CD4-positive, alpha-beta T cell treated with Interleukin-10 for 1 hour (primary cell): ENCODE data around the gene CEBPE.

Experiments used
- DNase-seq: peaks from one replicate; pipeline ENCODE4 v3.0.0-alpha.2; 2020

CEBPE gene

GRCh38 chr14:23118506-23119362, at the start of gene CEBPE:
CEBPE (minus strand) TSS chr14:23119255; CDS start chr14:23119091, 164 bp downstream.
- no peak for DNase-seq

- DNase-seq, result no peak
Measured at GRCh38 chr14:23168246-23168645, 49.2 kb upstream of the CEBPE start.

DNA sequence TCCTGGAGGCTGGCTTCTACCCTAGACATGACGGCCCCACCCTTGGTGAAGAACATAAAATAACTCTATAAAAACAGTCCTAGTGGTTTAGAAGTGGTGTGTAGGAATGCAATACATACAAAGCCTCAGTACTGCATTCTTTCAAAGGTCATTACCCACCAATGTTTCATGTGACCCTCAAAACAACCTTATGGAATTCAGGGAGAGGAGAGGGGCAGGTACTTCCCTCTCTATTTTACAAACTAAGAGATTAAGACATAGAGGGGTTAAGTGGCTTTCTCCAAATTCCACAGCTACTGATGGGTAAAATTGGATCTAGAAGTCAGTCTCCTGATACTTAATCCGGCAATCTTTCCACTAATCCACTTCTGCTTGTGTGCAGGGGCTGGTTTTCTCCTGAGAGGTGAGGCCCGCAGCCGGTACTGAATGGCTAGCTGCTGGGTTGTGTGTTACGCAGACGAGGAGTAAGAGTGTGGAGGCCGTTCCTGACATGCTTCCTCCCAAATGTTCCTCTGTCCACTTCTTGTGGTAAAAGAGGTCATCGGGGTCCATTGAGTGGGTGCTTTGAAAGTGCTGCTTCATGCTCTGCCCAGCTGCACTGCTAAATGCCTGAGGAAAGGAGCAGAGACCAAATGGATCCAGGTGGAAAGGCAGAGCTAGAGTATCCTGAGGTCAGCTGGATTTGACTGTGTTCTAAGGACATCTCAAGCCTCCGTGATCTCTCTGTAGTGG, 48.2 kb upstream of the CEBPE start:
- DNase-seq, result no peak

DNA sequence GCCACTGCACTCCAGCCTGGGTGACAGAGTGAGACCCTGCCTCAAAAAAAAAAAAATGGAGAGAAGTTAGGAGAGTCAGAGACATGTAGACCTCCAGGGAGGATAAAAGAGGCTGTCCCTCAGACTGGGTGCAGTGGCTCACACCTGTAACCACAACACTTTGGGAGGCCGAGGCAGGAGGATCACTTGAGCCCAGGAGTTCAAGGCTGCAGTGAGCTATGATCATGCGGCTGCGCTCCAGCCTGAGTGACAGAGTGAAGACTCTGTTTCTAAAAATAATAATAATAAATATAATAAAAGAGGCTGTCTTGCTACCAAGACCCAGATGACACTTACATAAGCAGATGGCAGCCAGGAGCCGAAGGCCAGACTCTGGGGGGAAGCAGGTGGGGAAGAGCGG, 45.9 kb upstream of the CEBPE start:
- no peak for DNase-seq

DNA sequence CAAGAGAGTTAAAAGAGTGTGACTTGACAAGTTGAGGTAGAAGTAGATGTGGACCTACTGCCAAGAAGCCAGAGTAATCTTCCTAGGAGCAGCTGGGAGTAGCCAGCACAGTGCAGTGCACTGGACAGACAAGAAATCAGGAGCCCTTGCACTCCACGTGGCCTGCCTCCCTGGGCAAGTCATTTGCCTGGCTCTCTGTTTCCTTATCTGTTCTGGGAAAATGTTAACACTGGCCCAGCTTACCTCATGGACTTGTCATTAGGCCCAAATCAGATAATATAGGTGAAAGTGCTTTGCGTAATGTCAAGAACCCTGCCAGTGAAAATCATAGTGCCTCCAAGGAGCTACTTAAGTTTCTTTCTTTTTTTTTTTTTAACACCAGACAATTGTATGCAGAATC, 45.2 kb upstream of the CEBPE start:
- no peak for DNase-seq

DNA sequence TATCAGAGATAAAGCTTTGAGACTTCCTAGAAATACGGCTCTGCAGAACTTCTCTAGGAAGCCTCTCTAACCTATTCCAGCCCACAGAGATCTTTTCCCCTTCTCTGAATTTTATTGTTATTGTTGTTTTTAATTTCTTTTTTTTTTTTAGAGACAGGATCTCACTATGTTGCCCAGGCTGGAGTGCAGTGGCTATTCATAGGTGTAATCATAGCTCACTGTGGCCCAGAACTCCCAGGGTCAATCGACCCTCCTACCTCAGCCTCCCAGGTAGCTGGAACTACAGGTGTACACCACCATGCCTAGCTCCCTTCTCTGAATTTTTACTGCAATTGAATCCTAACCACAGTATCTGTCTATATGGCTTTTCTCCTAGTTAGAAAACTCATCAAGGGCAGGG, 44.8 kb upstream of the CEBPE start:
- DNase-seq, result no peak

- no peak for DNase-seq
Measured at GRCh38 chr14:23162800-23163199, 43.7 kb upstream of the CEBPE start.

DNA sequence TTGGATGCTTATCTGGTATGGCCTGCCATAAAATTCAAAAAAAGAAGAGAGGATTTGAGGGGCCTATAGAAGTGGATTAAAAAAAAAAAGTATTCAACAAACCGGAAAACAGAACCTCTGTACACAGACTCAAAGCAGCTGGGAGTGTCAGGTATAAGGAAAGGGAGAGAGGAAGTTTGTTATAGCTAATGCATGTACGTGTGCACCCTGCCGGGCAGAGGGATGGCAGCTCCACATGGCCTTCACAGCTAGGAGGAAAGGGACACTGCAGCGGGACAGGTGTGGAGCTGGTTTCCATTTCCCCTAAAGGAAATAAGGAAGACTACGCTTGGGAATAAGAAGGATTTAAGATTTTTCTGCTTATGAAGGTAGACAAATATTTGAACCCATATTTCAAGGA, 43.0 kb upstream of the CEBPE start:
- no peak for DNase-seq

DNA sequence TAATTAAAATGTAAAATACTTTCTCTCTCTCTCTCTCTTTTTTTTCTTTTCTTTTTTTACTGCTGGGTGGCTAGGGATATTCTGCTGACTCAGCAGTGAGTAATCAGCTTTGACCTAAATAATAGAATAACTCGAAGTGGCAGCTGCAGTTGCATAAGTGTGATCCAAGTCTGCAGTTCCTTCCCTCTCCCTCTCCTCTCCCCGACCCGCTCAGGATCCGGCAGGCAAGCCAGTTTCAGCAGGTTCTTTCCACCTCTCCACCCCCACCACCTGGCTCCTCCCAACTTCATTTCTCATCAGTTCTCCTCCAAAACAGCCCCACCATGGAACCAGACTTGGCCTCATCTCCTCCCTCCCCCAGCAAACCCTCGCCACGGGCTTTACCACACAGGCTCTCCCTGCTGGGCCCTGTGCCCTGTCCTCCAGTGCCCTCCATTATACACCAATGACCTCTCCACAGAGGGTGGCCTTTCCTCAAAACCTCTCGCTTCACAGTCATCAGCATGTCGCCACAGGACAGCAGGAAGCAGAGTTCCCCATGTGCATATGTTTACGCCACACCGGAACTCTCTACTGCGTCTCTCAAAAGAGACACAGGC, 42.0 kb upstream of the CEBPE start:
- DNase-seq, result peak; percentile 4

DNA sequence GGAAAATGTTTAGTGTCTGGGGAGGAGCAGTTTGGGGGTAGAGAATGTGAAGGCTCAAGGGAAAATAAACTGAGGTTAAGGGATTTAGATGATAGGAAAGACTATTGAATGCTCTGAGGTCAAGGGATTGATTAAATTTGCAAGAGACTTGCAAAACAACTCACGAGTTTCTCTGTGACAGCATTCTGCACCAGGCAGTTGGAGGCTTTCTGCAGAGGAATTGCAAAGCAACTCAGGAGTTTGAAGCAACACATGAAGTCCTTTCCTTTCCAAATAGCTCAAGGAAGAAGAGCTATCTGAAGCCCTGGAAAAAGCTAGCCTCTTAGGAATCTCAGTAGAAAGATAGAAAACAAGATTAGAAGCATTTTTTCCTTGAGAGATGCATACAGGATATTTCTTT, 40.5 kb upstream of the CEBPE start:
- no peak for DNase-seq

DNA sequence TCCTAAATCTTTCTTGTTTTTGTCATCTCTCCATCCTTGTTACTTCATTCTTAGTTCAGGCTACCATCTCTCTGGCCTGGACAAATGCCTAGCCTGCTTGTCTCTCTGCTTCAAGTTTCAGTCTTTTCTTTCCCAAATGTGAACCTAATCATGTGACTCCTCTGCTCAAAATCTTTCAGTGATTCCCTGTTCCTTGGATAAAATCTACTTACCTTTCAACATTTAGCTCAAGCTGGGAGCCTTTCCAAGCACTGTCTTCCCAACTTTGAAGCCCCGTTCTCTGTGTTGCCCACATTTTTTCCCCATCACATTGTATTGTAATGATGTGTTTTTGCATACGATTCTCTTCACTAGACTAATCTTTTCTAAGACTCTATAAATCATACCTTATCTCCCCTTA, 39.7 kb upstream of the CEBPE start:
- DNase-seq, result no peak

- no peak for DNase-seq
Measured at GRCh38 chr14:23154964-23155587, 36.0 kb upstream of the CEBPE start.

DNA sequence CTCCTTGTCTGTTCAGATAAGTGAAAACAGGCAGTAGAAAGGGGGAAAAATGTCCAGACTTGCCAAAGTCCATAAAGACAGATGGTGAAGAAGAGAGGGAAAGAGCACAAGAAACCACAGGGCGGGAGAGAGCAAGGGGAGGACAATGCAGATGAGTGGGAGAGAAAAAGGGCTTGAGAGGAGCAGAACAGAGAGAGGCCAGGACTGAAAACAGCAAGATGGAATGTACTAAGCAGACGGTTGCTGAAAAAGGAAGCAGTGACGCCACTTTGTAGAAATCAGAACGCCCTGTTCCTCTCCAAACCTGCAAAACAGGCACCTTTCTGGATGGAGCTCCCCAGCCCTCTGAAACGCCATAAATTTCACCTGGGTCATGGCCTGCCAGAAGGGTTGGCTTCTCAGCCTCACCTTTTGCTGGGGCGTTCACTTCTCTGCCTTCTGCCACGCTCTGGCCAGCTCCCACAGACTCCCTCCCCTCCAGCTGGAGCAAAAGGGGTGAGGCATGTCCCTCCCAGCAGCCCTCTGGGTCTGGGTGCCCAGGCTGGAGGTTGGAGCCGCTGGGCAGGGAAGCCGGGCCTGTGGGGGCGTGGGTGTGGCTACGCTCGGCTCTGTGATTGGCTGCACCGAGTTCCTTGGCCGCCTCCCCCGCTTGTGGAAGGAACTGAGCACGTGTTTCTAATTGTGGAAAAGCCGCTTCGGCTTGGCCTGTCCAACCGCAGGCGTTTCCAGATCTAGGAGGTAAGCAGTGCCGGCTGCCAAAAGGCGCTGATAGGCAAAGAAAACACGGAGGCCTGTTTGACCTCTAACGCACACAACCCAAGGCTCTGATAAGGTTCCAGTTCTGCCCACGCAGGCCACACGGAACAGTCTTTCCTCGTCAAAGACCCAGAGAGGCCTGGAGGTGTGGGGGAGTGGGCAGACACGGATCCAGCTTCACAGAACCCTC, 35.1 kb upstream of the CEBPE start:
- no peak for DNase-seq

- no peak for DNase-seq
Measured at GRCh38 chr14:23151342-23151741, 32.3 kb upstream of the CEBPE start.

- no peak for DNase-seq
Measured at GRCh38 chr14:23149745-23150144, 30.7 kb upstream of the CEBPE start.

DNA sequence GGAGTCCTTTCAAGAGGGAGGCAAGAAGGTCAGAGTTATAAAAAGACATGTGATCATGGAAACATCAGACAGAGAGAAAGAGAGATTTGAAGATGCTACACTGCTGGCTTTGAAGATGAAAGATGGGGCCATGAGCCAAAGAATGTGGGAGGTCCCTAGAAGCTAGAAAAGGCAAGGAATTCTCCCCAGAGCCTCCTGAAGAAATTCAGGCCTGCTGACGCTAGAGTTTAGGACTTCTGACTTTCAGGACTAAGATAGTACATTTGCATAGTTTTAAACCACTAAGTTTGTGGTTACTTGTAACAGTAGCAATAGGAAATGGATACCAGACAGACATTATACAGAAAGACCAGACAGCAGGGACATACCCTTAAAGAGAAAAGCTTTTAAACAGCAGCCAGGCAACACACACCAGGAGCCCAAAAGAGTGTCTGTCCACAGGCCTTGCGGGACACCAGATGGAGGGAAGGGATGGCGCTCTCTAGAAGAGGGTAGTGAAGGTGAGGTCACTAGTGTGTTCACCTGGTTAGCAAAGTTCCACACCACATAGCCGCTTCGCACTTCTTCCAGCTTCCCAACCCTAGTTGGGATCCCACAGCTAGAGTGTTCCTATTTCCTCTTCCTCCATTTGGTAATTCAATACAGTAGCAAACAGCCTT, 29.7 kb upstream of the CEBPE start:
- DNase-seq, result no peak

DNA sequence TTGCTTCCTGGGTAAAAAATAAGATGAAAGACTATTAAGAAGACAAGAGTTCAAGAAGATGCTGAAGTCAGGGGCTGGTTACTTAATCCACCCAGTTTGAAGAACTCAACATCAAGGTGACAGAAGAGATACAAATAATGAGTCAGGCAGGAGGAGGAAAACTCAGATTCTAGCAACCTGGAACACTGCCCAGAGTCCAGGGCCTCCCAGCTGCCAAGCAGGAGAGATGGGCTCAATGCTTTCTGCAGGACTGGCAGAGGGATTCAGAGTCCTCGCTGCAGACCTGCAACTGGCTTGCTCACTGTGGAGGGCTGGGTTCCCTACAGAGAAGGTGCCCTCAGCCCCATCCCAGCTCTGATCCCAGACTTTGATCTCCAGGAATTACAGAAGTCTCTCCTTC, 28.6 kb upstream of the CEBPE start:
- no peak for DNase-seq

DNA sequence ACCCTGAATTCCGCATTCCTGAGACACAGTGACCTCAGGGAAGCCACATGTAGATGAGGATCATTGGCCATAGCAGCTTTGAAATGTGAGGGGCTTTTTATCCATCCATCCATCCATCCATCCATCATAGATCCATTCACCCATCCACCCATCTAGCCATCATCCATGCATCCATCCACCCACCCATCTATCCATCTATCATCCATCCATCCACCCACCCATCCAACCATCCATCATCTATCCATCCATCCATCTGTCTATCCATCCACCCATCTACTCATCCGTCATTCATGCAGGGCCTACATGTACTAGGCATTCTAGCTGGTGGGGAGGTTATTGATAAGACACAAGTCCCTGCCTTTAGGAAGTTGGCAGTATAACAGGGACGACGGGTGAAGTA, 27.9 kb upstream of the CEBPE start:
- no peak for DNase-seq

DNA sequence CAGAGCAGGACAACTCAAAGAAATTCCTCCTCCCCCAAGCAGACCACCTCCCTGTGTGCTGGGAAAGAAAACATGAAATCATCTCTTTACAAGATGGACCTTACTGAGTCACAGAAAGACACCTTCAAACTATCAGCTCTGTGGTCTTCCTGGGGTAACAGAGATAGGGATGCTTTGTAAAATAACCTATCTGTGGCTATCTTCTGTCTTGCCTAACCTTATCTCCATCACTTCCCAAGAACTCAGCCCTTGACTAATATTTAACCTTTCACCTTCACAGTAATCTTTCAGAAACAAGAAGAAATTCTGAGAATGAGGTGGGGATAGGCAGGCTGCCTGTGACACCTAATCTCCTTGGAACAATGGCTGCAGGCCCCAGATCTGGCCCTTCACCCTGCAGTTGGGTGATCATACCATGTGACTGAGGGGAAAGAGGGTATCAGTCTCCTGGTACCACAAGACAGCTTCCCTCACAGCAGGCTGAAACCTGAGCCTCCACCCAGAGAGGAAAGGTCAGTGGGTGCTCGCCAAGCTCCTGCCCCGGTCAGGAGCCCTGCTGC, 27.4 kb upstream of the CEBPE start:
- DNase-seq, result no peak

DNA sequence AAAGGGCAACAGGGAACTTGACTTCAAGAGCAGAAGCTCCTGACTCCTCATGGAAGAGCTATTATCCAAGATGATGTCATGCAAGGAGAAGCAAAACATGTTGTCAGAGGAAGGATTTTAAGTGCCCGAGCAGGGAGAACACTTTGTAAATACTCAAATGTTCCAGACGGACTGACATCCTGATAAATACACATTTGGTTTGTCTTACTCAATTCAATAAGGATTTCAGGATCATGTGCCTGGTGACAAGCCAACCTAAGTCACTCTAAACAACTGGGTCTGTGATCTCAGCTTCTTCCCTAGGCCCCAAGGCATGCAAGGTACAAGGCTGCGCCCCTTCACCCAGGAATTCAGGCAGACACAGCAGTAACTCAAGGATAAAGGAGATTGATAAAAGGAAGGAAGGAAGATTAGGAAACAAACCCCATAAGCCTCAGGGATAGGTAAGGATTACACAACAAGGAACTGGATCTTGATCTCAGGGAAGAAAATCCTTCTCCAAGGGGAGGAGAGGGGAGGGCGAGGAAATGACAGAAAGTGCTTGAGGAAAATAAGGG, 26.8 kb upstream of the CEBPE start:
- DNase-seq, result no peak

DNA sequence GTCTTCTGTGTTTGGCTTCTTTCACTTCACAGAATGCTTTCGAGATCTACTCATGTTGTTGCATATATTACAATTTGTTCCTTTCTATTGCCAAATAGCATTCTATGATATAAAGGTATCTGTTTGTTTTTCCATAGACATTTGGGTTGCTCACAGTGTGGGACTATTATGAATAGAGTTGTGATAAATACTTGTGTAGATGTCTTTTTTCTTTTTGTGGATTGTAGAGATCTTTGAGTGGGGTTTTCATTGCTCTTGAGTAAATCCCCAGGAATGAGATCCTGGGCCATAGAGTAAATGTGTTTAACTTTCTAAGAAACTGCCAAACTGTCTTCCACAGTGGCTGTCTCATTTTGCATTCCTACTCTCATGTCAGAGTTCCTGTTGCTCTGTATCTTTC, 24.9 kb upstream of the CEBPE start:
- no peak for DNase-seq
